ENCODE measurements around the gene TRIM45.
"Not testable (repeated sequence)": the region's sequence is repeated elsewhere in the genome, so short reads cannot be mapped to it uniquely, and the experiment has no call there.

Gene TRIM45
- total RNA-seq, result 0.59 to 3.2 (median 1.9) reads per million in 4 donors

- DNase-seq, result peak; percentile 61 to 89 (median 67)
Measured at GRCh38 chr1:117121589-117122329, at the start of gene TRIM45. Gene TRIM45 (minus strand): TSS chr1:117121749. CDS start chr1:117121201, 548 bp downstream.

- no peak for DNase-seq
Measured at GRCh38 chr1:117169871-117170596, 48.5 kb upstream of the TRIM45 start.

GRCh38 chr1:117167402-117167801, 45.9 kb upstream of the TRIM45 start:
- no peak for DNase-seq

- DNase-seq, result no peak
Measured at GRCh38 chr1:117166076-117166475, 44.5 kb upstream of the TRIM45 start.

- no peak for DNase-seq
Measured at GRCh38 chr1:117164209-117164608, 42.7 kb upstream of the TRIM45 start.

- DNase-seq, result no peak
Measured at GRCh38 chr1:117162816-117163215, 41.3 kb upstream of the TRIM45 start.

- no peak for DNase-seq
Measured at GRCh38 chr1:117161887-117162286, 40.3 kb upstream of the TRIM45 start.

- not testable (repeated sequence) for DNase-seq
Measured at GRCh38 chr1:117151305-117151704, 29.8 kb upstream of the TRIM45 start.

- no peak for DNase-seq
Measured at GRCh38 chr1:117150316-117150715, 28.8 kb upstream of the TRIM45 start.

- DNase-seq, result no peak
Measured at GRCh38 chr1:117147856-117148588, 26.5 kb upstream of the TRIM45 start.

GRCh38 chr1:117147341-117147831, 25.8 kb upstream of the TRIM45 start:
- DNase-seq, result no peak

- DNase-seq, result no peak
Measured at GRCh38 chr1:117146575-117147340, 25.2 kb upstream of the TRIM45 start.

- no peak for DNase-seq
Measured at GRCh38 chr1:117146072-117146471, 24.5 kb upstream of the TRIM45 start.

- DNase-seq, result no peak
Measured at GRCh38 chr1:117143871-117144270, 22.3 kb upstream of the TRIM45 start.

GRCh38 chr1:117143172-117143571, 21.6 kb upstream of the TRIM45 start:
- no peak for DNase-seq

- no peak for DNase-seq
Measured at GRCh38 chr1:117142200-117142599, 20.7 kb upstream of the TRIM45 start.

- DNase-seq, result no peak
Measured at GRCh38 chr1:117138561-117138960, 17.0 kb upstream of the TRIM45 start.

- DNase-seq, result no peak
Measured at GRCh38 chr1:117138106-117138505, 16.6 kb upstream of the TRIM45 start.

- no peak for DNase-seq
Measured at GRCh38 chr1:117137281-117137855, 15.8 kb upstream of the TRIM45 start.

GRCh38 chr1:117136749-117137148, 15.2 kb upstream of the TRIM45 start:
- DNase-seq, result no peak

GRCh38 chr1:117135329-117135728, 13.8 kb upstream of the TRIM45 start:
- no peak for DNase-seq

GRCh38 chr1:117130526-117130925, 9.0 kb upstream of the TRIM45 start:
- no peak for DNase-seq
